Measurements from ENCODE around the gene GOLGA5.
"Not testable (repeated sequence)": the region's sequence is repeated elsewhere in the genome, so short reads cannot be mapped to it uniquely, and the experiment has no call there.

GOLGA5 gene

DNA sequence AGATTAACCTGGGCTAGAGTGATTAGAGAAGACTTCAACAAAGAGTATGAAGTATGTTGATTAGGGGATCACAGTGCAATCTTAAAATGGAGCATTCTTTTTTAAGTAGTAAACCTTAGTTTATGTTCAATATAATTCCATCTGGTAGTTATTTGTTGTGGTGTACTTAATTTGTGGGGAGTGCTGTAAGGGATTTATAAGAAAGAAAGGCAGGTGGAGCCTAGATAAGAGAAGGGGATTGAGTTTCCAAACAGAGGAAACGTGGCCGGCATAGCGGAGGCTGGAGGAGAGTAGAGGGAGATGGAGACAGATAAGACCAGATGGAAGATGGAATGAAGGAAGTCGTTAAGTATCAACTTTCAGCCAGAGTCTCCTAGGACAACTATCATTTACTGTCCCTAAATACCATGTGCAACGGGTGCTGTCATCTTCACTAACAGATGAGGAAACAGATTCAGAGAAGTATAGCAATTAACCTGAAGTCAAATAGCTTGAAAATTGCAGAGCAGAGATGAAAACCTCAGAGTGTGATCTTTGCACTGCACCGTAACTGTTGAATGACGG is 38.1 kb downstream of the GOLGA5 start:
- no peak for DNase-seq

DNA sequence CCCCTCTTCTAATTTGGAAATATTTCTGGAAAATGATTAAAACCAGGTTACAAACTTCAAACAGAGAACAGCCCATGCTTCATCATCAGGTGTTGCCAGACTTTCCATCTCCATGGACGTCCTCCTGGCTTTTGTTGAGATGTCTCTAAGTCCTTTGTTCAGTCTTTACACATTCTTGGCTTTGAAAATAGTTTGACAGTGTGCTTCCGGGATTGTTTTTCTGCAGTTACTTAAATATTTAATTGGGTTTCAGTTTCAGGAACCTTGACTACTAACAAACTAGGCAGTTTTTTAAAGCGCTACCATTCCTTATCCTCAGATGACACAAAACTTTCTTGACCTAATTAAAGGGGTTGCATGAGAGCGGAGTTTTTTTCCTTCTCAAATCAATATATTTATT is 47.8 kb downstream of the GOLGA5 start:
- DNase-seq: no peak

DNA sequence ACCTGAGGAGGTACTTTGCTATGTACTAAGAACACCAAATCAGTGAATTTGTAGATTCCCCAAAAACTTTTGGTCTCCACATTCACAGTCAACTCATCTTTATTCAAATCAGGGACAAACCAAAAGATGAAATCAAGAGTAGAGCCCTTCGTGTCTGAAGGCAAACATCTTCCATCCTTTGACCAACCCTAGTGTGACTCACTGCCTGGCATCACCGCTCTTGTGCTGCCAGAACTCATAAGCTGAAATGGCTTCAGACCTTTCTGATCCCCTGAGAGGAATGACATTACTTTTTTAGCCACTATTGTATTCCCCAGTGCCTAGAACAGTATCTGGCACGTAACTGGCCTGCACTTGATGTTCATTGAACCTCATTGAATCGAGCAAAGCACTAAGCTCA is 50.1 kb downstream of the GOLGA5 start:
- DNase-seq: no peak

DNA sequence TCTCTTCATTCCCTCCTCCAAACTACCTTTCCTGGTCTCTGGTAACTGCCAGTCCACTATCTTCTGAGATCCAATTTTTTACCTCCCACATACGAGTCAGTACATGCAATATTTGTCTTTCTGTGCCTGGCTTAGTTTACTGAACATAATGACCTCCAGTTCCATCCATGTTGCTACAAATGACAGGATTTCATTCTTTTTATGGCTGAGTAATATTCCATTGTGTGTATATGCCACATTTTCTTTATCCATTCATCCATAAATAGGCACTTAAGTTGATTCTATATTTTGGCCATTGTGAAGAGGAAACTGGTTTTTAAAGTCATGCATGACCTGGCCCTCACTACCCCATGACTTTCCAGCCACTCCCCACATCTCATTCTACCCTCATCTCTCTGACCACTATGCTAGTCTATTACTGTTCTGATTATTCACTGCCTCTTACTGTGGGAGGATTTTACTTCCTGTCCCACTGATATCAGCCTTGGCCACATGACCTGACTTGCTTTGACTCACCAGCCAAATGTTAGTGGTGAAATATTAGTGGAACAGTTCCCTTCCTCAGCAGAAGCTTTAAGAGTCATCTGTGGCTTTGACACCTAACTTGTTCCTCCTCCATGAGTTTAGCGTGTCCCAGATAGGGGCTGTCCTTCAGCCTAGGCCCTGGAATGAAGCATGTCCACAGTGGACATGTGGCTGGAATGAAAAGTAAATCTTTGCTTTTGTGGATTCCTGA is 52.2 kb downstream of the GOLGA5 start:
- no peak for DNase-seq

DNA sequence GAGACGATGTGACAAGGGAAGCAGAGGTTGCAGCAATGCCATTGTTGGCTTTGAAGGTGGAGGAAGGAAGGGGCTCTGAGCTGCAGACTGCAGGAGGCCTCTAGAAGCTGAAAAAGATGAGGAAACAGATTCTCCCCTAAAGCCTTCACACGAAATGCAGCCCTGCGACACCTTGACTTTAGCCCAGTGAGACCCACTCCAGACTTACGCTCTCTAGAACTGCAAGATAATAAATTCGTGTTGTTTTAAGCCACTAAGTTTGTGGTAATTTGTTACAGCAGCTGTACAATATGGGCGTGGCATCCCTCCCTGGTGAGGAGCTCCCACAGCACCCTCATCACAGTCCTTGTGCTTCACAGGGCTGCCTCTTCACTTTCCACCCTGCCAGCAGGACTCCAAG is 53.2 kb downstream of the GOLGA5 start:
- no peak for DNase-seq

DNA sequence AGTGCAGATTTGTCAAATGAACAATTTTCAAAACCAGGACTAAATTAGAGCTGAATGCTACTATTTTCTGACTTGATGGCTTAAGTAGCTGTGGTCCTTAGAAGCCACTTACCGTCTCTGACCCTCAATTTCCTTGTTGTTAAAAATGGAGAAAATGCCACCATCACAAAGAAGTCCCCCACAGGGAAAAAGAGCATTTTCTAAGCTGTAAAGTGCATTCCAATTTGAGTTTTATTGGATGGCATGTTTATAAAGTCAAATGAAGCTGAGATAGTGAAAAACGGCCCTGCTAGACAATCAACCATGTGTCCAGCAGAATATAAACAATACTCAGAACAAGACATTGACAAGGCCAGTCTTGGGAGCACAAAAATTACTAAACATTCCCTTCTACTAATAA is 53.6 kb downstream of the GOLGA5 start:
- DNase-seq: no peak

DNA sequence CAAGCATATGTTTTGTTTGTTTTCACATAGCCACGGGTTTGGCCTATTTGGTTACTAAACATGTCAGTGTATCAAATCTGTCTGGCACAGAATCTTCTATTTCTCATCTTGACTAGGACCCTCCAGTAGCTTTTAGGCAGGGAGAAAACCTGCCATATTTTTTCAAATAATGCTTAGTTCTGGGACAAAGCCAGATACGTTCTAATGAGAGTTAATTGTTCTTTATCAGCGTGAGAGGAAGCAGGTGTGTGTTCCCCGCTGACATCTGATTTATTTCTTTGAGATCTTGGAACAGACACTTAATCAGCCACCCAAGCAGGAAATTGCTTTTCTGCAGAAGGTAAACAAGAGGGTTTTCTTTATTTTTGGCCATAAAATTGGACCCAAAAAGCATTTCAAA is 54.8 kb downstream of the GOLGA5 start:
- no peak for DNase-seq

DNA sequence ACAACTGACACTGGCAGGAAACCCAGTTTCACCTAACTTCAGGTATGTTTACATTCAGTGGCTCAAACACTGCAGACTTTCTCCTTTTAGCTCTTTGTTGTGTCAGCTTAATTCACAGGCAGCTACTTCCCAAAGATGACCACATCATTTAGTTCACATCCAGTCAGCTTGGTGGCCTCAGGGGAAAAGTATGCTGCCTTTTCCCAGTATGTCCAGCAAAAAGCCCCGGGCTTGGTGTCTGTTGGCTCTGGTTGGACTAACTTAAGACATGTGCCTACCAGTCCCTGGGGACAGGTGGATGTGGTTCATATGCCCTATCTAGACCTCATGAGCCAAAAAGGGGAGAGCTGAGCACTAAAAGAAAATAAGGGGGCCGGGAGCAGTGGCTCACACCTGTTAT is 56.4 kb downstream of the GOLGA5 start:
- DNase-seq: no peak

DNA sequence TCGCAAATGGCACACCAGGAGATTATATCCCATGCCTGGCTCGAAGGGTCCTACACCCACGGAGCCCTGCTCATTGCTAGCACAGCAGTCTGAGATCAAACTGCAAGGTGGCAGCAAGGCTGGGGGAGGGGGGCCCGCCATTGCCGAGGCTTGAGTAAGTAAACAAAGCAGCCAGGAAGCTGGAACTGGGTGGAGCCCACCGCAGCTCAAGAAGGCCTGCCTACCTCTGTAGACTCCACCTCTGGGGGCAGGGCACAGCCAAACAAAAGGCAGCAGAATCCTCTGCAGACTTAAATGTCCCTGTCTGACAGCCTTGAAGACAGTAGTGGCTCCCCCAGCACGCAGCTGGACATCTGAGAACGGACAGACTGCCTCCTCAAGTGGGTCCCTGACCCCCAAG is 59.0 kb downstream of the GOLGA5 start:
- not testable (repeated sequence) for DNase-seq

DNA sequence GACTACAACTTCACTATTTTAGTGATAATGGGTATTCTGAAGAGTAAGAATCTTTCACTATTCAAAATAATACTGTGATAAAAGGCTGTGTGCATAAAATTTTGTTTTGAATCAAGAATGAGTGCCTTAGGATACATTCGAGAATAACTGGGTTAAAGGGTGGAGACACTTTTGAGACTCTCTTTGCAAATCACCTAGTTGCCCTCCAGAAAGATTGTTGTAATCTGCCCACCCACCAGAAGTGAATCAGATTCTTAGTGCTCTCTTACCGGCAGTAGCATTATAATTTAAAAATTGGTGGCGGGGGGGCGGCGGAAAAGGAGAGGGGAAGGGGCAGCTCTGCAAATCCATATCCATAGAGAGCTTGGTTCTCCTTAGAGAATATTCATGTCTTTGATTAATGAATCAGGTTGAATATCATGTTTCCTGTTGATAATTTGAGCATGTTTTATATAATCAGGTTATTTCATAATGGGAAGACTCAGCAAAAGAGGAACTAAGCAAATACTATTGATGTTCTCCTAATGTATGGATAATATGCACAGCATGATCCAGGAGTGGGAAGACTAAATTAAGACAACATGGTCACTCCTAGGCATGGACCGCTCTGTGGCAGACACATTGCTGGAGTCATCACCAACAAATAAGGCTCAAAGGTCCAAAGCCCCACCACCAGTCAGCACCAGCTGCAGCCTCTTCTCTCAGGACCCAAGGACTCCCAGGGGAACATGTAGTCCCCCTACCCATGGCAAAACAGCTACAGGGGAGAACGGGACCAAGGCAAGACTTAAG is 66.1 kb downstream of the GOLGA5 start:
- DNase-seq: no peak

DNA sequence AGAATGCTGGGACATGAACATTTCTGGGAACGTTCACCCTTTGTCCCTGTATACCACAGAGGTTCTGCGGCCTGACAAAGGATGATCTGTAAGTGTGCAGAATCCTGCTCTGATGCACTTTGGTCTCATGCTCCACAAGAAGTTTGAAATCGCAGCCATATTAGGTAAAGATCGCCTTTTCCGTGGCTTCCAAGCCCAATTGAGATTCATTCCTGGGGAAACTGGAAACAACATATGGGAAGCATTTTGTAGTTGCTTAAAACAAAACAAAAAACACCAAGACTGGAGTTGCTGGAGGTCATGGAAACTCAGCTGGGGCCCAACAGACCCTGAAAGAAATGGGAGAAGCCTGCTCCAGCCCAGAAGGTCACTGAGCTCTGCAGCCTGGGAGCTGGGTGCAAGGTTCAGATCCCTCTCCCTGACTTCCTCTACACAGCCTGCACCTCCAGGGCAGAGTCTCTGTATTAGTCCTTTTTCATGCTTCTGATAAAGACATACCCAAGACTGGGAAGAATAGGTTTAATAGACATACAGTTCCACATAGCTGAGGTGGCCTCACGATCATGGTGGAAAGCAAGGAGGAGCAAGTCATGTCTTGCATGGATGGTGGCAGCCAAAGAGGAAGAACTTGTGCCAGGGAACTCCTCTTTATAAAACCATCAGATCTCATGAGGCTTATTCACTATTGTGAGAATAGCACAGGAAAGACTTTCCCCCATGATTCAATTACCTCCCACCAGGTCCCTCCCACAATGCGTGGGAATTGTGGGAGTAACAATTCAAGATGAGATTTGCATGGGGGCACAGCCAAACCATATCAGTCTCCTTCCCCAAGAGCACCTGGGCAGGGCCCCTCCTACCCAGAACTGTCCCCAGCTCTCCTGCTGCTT is 68.0 kb downstream of the GOLGA5 start:
- DNase-seq: no peak

DNA sequence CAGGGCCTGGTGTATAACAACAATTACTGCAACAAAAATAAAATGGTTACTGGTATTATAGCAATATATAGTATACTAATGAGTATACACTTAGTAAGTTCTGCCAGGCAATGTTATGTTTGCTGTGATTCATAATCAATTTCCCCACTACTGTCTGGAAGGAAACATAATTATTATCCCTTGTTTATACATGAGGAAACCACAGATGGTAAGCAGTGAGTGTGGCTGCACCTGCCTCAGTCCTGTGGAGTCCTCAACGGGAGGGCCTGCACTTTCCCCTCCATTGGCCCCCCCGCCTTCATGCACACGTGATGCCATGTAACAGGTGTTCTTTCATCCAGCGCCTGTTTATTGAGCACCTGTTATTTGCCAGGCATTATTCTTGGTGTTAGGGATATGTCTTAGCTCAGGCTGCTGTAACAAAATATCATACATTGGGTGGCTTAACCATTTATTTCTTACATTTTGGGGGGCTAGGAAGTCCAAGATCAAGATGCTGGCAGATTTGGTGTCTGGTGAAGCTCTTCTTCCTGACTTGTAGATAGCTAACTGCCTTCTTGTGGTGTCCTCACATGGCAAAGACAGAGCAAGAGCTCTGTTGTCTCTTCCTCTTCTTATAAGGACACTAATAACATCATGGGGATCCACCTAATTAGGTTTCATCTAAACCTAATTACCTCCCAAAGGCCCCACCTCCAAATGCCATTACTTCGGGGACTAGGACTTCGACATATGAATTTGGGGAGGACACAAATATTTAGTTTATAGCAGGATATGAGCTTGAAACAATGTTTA is 69.4 kb downstream of the GOLGA5 start:
- no peak for DNase-seq

DNA sequence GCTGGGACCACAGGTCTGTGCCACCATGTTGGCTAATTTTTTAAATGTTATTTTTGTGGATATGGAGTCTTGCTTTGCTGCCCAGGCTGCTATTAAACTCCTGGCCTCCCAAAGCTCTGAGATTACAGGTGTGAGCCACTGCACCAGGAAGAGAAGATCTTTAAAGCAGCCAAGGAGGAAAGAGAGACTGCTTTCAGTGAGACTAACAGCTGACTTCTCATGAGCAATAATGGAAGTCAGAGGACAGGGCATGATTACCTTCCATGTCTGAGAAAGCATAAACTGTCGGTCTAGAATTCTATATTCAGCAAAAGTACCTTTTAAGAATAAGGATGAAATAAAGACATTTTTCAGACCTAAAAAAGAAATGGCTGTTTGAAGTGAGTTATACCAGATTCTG is 71.6 kb downstream of the GOLGA5 start:
- no peak for DNase-seq

DNA sequence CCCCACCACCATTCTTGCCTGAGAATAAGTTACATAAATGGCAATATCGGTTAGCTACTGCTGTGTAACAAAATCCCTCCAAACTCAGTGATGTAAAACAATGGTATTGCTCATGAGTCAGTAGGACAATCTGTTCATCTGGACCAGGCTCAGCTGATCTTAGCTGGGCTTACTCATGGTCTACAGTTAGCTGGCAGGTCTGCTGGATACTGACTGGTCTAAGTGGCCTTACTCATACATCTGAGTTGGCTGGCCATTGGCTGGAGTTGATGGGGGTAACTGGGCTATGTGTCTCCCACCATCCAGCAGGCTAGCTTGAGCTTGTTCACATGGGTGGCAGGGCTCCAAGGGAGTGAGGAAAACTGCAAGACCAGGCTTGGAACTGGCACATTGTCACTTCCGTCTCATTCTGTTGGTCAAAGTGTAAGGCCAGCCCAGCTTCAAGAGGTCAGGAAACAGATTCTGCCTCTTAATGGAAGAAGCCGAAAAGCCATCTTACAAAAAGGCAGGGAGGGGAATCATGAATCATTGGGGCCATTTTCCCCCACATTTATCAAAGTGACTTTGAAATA is 72.2 kb downstream of the GOLGA5 start:
- DNase-seq: no peak

DNA sequence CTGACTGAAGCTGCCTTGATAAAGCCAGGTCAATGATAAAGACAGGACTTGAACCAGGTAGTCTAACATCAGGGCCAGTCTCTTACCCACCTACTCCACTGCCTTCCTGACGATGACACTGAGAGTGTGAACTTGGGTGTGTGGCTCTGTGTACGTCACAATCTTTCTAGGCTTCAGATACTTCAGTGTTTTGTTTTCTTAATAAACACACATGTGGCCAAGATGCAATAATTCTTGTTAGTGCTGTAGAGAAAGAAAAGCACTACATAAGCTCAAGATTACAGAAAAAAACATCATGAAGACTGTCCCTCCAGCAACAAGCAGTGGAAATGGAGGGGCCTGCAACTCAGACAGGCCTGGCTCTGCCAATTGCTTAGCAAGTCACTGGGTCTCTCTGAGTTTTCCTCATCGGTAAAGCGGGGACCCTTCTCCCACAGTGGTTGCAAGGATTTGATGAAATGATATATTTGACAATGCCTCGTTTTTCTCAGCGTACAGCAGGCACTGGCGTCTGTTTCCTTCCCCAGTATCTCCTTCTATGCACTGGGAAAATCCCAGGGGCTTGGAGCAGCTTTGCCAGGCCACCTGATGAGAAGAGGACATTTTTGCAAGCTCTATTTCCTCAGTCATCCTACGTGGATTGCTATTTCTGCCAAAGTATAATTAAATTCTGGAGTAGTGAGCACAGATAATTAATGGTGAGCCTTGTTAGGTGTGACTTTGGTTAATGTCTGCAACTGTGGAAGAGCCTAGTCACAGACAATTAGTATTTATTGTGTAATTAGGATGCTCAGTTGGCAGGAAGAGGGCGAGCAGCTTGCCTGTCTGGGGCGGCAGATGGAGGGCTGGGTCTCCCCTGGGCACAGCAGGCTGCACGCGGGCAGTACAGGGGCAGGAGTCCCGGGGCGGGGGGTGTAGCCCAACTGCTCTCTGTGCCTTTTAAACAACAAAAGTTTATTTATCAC is 73.1 kb downstream of the GOLGA5 start:
- DNase-seq: no peak

DNA sequence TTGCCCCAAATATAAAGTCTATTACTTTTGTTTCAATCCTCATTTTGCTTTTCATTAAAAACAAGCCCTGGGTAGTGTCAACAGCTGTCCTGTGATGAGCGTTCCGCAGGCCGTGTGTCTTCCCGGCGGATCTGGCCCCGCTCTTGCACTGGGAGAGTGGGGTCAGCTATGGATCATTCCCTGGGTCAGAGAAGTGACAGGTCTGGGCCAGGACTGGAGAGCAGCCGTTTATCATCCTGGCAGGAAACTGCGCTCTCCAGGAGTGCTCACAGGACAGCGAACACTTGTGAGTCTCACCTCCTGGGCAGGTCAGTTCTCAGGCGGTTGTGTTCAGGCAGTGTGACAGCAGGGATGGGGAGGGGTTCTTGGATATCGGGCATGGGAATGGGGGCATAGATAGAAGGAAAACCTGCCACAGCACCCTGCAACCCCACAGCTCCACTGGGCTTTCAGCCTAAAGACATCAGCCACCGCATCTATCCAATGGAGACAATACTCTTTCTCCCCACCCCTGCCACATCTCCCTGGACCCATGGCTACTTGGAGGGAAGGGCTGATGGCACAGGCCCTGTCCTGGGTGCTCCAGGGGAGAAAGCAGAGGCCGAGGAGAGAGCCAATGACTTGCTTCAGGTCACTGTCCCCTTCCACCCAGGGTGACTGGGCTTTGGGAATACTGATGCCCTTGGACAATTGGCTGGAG is 81.0 kb downstream of the GOLGA5 start:
- no peak for DNase-seq

DNA sequence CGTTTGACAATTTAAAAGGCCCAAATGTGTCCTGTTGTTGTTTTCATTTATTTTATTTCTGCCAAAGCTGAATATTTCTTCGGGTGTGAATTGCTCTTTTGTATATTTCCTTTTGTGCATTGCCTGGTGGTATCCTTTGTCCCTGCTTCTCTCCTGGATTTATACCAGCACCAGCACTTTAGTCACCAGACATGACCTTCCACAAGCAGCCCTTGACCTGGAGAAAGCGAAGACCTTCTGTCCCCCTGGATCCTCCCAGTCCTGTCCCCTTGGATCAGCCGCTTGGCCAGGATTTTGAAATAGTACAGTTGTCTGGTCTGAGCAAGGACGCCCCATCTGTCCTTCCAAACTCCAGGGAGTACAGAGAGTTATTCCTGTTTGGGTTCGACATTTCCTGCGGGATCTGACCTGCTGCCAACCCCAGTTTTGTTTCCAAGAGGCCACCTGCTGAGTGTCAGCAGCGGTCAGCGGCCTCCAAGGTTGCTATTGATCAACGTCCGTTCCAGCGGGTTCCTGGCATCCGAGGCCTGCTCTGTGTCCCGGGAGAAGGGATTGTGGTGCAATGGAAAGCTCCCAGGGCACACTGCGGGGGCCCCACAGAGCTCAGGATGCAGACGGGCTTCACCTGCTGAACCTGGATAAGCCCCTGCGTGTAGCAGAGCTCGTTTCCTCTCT is 83.8 kb downstream of the GOLGA5 start:
- DNase-seq: no peak

DNA sequence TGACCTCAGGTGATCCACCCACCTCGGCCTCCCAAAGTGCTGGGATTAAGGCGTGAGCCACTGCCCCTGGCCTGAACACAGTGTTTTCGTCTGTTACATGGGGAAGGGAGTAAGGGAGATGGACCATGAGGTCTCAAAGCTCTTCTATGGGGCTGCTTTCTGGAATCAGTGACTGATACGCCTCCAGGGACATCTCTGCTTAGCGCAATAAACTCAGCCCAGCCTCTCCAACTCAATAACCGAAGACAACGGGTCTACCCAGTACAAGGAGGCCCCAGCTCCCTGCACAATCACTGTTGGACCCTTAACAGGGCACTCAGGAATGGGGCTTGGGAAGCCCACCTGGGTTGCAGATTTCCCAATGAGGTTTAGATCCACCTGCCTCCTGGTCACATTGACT is 86.2 kb downstream of the GOLGA5 start:
- no peak for DNase-seq

DNA sequence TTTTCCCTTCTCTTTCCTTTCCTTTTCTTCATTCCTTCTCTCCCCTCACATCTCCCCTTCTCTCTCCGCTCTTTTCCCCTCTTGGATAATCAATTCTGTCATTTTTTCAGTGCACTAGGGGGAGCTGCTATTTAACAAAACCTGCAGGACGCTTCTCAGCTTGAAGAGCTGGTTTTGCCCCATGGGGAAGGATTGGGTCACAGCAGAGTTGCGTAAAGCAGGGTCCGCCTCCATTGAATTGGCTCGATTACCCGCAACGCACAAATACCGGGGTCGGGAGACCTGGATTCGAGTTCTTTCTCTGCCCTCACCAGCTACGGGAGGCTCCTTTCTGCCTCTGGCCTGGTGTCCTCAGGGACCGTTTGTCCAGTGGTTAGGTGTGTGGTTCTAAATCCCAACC is 86.7 kb downstream of the GOLGA5 start:
- peak in 1 of 2 donors; percentile 10 for DNase-seq

All from hippocampal formation (tissue), 2 donors.